Skeletal muscle cell (primary cell): Measurements from ENCODE around the gene SCGB1A1.

Source experiments
- DNase-seq: peaks from one replicate; pipeline ENCODE4 v3.0.0-alpha.2; 2010; ENCODE audit warnings: low read depth
- H3K4me3 ChIP-seq: 2 replicates; pipeline ENCODE4 v1.5.1; 2011; ENCODE audit warnings: low read depth, mild to moderate bottlenecking, control low read depth, low read length, moderate library complexity

SCGB1A1 gene

DNA sequence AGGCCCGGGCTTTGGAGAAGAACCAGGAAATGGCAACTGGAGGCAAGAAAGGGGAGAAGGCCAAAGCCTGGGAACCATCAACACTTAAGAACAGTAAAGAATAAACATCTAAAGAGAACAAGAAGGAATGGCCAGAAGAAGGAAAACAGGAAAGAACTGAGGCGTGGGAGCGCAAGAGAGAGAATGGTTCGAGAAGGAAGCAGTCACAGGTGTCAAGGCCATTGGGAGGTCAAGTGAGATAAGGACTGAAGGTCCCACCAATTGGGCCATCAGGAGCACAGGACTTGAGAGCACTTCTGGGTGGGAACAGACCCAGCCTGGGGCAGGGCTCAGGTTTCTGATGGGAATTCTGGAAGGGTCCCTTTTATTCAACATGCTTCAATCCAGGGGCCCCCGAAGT is 697 bp upstream of the SCGB1A1 start:
- no peak overlapping the region for H3K4me3 ChIP-seq
- DNase-seq = no peak

DNA sequence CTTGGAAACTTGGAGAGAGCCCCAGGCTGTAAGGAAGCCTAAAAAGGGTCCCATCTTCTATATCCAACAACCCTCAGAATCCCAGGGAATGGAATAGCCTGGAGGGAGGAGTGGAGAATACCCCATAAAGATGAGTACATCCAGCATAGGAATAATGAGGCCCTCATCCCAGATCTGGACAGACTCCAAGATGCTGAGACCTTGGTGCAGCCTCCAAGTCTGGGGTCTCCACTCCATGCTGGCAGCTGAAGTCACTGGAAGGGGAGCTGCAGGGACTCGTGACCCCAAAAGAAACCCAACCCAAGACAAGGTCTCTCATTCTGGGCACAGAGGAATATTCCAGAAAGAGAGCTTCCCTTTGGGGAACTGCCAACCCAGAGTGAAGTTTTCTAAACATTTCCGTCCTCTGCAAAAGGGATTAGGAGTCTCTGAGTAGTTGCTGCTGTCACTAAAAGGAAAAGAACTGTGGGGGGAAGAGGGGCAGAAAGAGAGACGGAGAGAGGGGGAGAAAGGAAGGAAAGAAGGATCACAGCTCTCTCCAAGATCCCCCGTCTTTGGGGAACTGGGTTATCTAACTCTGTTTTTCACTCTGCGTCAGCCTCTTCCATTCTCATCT is 589 bp downstream of the SCGB1A1 start:
- H3K4me3 ChIP-seq = no peak overlapping the region
- DNase-seq = no peak

DNA sequence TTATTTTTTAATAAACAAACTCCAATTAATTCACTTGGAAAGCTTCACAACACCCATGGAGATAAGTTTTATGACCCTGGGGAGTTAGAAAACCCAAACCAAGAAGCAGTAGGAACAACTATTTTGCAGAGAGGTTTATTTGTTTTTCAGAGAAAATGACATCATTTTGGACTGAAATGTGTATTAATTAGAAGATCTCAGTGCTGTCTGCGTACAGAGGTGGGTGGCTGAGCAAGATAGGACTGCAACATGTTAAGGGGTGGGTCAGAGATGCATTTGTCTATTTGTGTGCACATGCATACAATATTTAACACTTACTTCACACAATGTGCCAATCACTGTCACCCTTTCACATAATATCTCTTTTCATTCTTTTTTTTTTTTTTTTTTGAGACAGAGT is 1.1 kb downstream of the SCGB1A1 start:
- H3K4me3 ChIP-seq = no peak overlapping the region

DNA sequence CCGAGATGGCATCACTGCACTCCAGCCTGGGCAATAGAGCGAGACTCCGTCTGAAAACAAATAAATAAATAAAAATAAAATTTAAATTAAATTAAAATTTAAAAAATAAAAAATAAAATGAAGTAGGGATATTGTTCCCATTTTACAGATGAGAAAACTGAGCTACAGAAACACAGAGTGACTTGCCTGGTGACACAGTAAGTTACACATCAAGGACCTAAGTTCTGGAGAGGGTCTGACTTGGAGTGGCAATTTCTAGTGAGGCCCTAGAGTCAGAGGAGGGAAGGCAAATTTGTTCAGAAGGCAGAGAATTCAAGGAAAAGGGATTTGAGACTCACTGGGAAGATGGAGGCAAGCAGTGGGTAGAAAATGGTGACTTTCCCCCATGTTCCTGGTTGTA is 2.0 kb downstream of the SCGB1A1 start:
- H3K4me3 ChIP-seq = no peak overlapping the region
- DNase-seq = no peak

More for the DNA sequence above, 1.1 kb downstream of the SCGB1A1 start:
- DNase-seq = no peak

DNA sequence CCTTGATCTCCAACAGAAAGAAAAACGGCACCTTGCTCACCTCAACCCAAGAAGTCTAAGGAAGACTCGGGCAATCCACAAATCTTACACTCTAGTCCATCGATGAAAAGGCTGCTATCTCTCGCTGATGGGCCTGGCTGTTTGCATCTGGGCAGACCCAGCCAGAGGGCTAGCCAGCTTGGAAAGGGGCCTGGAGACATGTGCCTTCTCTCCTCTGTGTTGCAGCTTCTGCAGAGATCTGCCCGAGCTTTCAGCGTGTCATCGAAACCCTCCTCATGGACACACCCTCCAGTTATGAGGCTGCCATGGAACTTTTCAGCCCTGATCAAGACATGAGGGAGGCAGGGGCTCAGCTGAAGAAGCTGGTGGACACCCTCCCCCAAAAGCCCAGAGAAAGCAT is 3.2 kb downstream of the SCGB1A1 start:
- no peak for DNase-seq
- H3K4me3 ChIP-seq = no peak overlapping the region

DNA sequence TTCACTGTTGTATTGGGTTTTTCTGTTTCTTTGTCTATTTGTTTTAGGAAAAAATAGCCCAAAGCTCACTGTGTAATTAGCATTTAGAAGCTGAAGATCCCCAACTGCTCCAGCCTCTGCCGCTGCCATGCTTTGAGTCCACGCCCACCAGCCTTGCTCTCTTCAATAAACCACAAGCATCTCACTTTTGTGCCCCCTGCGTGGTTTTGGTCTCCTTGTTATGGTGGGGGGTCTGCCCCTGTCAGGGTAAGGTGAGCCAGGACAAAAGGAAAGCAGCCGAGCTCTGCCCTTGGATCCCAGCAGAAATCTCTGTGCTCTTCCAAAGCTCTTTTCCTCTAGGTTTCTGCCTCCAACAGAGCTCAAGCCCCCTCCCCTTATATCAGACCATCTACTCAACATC is 4.2 kb downstream of the SCGB1A1 start:
- H3K4me3 ChIP-seq = no peak overlapping the region
- DNase-seq = no peak

DNA sequence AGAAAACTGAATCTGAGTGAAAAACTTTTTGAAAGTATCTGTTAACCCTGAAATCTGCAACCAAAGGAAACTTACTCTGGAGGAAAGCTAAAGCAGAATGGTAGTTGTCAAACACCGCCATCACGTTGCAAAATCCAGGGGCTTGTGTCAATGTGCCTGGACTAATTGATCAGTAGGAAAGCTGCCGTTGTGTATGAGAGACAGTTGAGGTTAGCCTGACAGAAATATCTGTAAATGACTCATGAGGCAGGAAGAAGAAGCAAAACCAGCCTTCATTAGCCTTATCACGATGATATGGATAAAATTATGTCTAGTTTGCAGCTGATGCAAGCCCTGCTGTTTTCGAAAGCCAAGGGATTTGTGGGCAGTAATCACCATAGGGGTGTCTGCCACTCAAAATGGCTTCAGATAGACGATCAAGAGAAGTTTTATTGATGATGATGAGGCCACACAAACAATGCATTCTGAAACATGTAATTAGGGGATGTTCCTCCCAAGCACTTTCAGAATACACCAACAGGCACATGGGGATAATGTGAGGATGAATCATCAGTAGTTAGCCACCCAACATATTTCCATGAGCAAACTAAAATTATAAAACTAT is 8.9 kb downstream of the SCGB1A1 start:
- no peak for DNase-seq

DNA sequence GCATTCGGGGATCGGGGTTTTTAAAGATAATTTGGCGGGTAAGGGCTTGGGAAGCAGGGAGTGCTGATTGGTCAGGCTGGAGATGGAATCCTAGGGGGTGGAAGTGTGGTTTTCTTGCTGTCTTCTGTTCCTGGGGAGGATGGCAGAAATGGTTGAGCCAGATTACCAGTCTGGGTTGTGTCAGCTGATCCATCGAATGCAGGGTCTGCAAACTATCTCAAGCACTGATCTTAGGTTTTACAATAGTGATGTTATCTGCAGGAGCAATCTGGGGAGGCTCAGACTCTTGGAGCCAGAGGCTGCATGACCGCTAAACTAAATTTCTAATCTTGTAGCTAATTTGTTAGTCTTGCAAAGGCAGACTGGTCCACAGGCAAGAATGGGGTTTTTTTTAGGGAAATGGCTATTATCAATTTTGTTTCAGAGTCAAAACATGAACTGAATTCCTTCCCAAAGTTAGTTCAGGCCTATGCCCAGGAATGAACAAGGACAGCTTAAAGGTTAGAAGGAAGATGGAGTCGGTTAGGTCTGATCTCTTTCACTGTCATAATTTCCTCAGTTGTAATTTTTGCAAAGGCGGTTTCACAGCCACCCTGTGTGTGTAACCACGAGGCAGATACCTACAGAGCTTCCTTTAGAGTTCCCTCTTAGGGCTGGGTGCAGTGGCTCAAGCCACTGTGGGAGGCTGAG is 10.2 kb downstream of the SCGB1A1 start:
- no peak for DNase-seq
- H3K4me3 ChIP-seq = no peak overlapping the region

More for the DNA sequence above, 8.9 kb downstream of the SCGB1A1 start:
- no peak overlapping the region for H3K4me3 ChIP-seq

DNA sequence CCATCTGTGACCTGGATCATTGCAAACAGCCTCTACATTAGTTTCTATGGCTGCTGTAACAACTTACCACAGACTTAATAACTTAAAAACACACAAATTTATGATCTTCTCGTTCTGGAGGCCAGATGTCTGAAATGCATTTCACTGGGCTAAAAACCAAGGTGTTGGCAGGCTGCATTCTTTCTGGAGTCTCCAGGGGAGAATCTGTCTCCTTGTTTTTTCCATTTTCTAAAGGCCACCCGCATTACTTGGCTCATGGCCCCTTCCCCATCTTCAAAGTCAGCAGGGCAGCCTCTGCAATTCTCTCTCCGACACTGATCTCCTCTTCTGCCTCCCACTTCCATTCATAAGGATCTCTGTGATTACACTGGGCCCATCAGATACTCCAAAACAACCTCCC is 11.6 kb downstream of the SCGB1A1 start:
- no peak overlapping the region for H3K4me3 ChIP-seq
- no peak for DNase-seq

DNA sequence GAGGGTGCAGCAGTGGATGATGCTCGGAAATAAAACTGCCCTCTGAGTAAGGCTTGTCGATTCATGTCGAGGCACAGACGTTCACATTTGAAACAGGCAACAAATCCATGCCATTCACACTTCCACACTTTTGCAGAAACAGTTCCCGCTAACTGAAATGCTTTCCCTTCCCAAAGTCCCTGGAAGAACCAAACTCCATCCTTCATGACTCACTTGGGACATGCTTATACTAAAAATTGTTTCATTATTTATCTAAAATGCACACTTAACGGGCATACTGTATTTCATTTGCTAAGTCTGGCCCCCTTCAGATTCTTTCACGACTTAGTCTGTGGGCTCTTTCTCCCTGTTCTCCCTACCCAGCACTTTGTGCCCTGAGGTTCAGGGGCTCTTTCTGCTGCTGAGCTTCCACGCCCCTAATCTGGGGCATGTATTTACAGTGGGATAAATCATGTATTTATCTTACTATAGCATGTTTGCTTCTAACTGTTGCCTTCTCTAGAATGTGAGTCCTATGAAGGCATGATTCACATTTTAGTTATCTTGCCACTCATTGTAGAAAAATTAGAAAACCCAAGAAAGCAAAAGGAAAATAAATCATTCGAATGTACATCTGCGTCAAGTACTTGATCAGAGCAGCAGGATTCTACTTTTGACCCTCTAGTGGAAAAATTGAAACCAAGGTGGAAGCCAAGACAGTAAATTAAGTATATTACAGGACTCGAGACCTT is 12.5 kb downstream of the SCGB1A1 start:
- DNase-seq = no peak
- H3K4me3 ChIP-seq = no peak overlapping the region

DNA sequence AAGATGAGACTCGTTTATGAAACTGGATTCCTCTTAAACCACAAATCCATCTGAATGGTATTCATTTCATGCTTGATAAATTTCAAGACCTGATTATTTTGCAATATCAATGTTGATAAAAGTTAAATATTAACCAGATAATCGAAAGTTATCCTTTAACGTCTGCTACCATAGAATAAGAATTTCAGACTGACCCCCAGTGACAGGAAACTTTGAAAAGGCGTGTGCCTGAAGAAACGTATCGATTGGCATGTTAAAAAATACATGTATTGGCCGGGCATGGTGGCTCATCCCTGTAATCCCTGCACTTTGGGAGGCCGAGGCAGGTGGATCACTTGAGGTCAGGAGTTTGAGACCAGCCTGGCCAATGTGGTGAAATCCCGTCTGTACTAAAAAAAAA is 13.9 kb downstream of the SCGB1A1 start:
- H3K4me3 ChIP-seq = no peak overlapping the region
- no peak for DNase-seq

DNA sequence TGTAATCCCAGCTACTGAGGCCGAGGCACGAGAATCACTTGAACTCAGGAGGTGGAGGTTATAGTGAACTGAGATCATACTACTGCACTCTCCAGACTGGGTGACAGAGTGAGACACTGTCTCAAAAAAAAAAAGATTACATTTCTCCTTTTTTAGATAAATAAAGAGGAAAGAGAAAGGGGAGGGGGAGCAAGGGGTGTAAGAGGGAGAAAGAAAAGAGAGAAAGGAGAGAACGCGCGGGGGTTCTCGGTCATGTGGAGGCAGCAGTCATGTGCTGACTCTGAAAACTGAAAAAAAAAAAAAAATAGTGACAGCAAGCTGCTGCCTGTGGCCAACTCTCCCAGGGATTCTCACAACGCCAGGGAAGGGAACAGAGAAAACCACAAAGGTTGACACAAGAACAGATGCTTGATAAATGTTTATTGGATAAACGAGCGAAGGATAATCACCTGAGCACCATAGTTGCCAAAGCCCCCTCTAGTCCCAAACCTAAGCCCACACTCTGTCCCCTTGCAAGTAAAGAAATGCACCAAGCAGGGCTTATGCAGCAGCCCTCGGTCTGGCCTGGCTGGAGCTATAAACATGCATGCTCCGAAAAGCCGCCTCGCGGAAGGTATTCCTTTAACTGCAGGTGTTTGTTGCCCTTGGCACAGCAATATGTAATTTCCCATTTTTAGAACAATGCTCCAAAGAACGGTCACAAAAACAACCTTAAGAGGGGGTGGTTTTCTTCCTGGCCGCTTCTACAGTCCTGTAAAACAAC is 14.5 kb downstream of the SCGB1A1 start:
- no peak overlapping the region for H3K4me3 ChIP-seq
- DNase-seq = no peak

DNA sequence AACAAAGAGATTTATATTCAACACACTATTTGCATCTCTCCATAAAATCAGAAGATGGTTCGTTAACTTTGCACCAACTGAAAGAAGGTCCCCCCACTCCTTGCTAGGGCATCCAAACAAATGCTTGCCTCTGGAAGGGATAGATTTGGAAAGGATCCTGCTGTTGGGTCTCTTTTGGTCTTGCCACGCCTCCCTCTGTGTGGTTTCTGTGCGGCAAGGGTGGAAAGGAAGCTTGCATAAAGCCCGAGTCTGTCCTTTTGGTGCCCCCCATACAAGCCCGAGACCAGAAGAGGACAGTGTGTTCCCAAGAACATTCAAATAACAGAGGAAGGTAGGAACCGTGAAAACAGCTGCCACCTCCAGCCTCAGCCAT is 15.1 kb downstream of the SCGB1A1 start:
- no peak for DNase-seq
- no peak overlapping the region for H3K4me3 ChIP-seq

DNA sequence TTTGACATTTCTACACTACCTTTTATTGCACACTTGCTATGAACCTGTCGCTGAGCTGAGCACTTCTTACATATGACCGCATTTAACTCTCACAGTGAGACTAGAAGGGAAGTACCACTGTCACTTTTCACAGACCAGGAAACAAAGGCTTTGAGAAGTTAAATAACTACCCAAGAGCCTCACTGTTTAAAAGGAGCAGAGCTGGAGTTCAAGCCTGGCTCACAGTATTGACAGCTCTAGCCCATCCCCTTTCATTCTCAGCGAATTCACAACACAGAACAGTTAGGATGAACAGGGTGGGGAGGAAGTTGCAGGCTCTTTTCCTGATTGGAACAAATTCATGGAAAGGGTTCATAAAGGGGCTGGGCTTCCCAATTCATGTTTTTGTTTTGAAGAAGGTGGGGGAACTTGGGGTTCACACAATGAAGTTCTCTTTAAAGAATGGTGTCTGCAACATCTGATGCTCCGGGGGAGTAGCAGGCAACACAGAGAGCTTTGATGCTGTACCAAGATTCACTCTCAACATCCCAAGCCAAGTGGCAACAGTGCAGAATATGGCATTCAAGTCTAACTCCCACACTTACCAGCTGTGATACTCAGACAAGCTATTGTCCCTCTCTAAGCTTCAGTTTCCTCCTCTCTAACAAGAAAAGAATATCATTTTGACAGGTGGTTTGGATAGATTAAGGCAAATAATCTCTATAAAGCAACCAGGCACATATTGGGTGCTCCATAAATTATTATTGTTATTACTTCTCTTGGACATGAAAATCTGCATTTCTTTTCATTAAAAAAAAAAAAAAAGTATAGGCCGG is 17.2 kb downstream of the SCGB1A1 start:
- no peak overlapping the region for H3K4me3 ChIP-seq
- DNase-seq = no peak

DNA sequence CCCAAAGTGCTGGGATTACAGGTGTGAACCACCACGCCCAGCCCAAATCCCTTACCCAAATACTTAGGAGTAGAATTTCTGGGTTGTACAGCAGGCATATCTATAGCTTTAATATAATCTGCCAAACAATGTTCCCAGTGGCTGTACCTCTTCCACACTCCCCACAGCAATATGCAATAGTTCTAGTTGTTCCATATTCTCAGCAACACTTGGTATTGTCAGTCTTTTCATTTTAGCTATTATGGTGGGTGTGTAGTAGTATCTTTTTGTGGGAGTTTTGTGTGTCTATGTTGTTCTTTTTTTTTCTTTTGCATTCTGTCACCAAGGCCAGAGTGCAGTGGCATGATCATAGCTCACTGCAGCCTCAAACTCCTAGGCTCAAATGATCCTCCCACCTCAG is 18.8 kb downstream of the SCGB1A1 start:
- H3K4me3 ChIP-seq = no peak overlapping the region
- DNase-seq = no peak

DNA sequence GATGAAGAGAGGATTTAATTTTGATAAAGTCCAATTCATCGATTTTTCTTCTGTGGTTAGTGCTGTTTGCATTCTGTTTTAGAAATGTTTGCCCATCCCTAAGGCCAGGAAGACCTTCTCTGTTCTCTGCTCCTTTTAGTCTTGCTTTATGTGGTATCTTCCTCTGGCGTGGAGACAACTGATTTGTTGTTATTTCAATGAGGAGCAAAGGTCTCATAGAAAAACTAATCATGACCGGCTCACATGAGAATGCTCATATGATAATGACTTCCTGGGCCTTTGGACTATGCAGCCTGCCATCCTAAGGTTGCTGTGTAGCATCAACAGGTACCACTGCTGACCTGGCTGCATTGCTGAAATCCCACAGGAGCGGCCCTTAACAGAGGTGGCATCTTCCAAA is 19.8 kb downstream of the SCGB1A1 start:
- H3K4me3 ChIP-seq = no peak overlapping the region
- DNase-seq = no peak

DNA sequence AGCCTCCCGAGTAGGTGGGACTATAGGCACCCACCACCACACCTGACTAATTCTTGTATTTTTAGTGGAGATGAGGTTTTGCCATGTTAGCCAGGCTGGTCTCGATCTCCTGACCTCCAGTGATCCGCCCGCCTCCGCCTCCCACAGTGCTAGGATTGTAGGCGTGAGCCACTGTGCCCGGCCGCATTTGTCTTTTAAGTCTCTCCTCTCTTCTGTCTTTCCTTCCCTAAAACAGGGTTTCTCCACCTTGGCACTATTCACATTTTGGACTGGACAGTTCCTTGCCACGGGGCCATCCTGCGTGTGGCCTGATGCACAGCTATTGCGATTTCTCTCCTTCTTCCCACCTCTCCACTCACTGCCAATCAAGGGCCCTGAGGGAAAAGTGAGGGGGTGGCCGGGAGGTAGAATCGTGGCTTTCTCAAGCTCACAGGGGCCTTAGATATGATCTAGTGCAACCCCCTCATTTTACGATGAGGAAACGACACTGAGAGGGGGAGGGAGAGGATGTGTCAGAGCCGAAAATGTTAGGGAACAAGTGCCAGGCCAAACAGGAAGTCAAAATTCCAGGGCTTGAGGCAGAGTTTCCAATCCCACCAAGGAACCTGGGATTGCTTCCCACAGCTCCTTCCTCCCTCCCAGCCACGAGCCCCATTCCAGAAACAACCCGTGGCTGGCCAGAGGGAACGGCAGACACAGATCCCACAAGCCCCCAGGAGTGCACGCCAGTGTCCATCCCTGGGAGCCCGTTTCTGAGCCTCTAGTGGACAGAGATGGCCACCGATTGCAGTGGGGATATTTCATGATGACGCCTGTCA is 21.2 kb downstream of the SCGB1A1 start:
- H3K4me3 ChIP-seq = no peak overlapping the region
- peak; percentile 52 for DNase-seq
